Mesenchymal stem cell (in vitro differentiated cells and primary cell): Measurements from ENCODE around the gene DAW1.

ENCODE experiments used
- DNase-seq: peaks from one replicate; pipeline ENCODE4 v3.0.0-alpha.2; 2013
- H2AFZ ChIP-seq: one replicate; pipeline ENCODE4 v1.6.1; 2013; ENCODE audit warnings: low read depth, mild to moderate bottlenecking, control low read depth, inconsistent platforms, low read length, moderate library complexity
- H2AK5ac ChIP-seq: 2 replicates; pipeline ENCODE4 v1.6.1; 2013; ENCODE audit warnings: low read length, moderate library complexity, mild to moderate bottlenecking, inconsistent platforms; ENCODE audit not compliant: severe bottlenecking
- H2BK120ac ChIP-seq: one replicate; pipeline ENCODE4 v1.6.1; 2013; ENCODE audit warnings: low read depth, mild to moderate bottlenecking, inconsistent platforms, low read length, moderate library complexity
- H2BK12ac ChIP-seq, 2 experiments: one replicate each; pipeline ENCODE4 v1.6.1; 2013; ENCODE audit warnings: inconsistent platforms in 2 of 2, low read length in 2 of 2, mild to moderate bottlenecking in 2 of 2, moderate library complexity in 2 of 2, control low read depth in 1 of 2
- H2BK15ac ChIP-seq: one replicate; pipeline ENCODE4 v1.6.1; 2013; ENCODE audit warnings: mild to moderate bottlenecking, low read depth, inconsistent platforms; ENCODE audit not compliant: poor library complexity, severe bottlenecking
- H2BK5ac ChIP-seq: 2 replicates; pipeline ENCODE4 v1.6.1; 2013; ENCODE audit warnings: low read depth, mild to moderate bottlenecking, low read length, control low read depth, inconsistent platforms; ENCODE audit not compliant: poor library complexity, severe bottlenecking
- H3K14ac ChIP-seq, 2 experiments: one replicate each; pipeline ENCODE4 v1.6.1; 2013; ENCODE audit warnings: inconsistent platforms in 2 of 2, low read length in 2 of 2, control low read depth in 1 of 2, mild to moderate bottlenecking in 1 of 2, moderate library complexity in 1 of 2
- H3K18ac ChIP-seq, 2 experiments: one replicate each; pipeline ENCODE4 v1.6.1; 2013; ENCODE audit warnings: inconsistent platforms in 2 of 2, low read length in 2 of 2, control low read depth in 1 of 2, low read depth in 1 of 2, mild to moderate bottlenecking in 1 of 2
- H3K23ac ChIP-seq, 2 experiments: one replicate each; pipeline ENCODE4 v1.6.1; 2013; ENCODE audit warnings: inconsistent platforms in 2 of 2, low read length in 2 of 2, mild to moderate bottlenecking in 2 of 2, moderate library complexity in 2 of 2, control low read depth in 1 of 2
- H3K27ac ChIP-seq: 2 replicates; pipeline ENCODE4 v1.5.1; 2013; ENCODE audit warnings: mild to moderate bottlenecking, moderate library complexity, low read length, control low read depth, inconsistent platforms; ENCODE audit not compliant: poor library complexity, severe bottlenecking
- H3K27me3 ChIP-seq, 2 experiments: 2 replicates each; pipeline versions ENCODE4 v1.6.1 to v1.7.0; 2013; ENCODE audit warnings: low read length in 2 of 2, mild to moderate bottlenecking in 2 of 2, moderate library complexity in 2 of 2, control low read depth in 1 of 2, inconsistent platforms in 1 of 2; ENCODE audit not compliant: control insufficient read depth in 1 of 2, insufficient read depth in 1 of 2
- H3K36me3 ChIP-seq, 2 experiments: 2 replicates each; pipeline versions ENCODE4 v1.6.1 to v1.7.0; 2013; ENCODE audit warnings: low read length in 2 of 2, control low read depth in 1 of 2, inconsistent platforms in 1 of 2, low read depth in 1 of 2, mild to moderate bottlenecking in 1 of 2; ENCODE audit not compliant: insufficient read depth in 2 of 2, control insufficient read depth in 1 of 2
- H3K4ac ChIP-seq, 2 experiments: one replicate each; pipeline ENCODE4 v1.6.1; 2013; ENCODE audit warnings: inconsistent platforms in 2 of 2, low read length in 2 of 2, mild to moderate bottlenecking in 2 of 2, moderate library complexity in 2 of 2, control low read depth in 1 of 2, low read depth in 1 of 2
- H3K4me1 ChIP-seq: 2 replicates; pipeline ENCODE4 v1.6.1; 2013; ENCODE audit warnings: low read depth, low read length, control low read depth; ENCODE audit not compliant: control insufficient read depth, insufficient read depth
- H3K4me2 ChIP-seq: 2 replicates; pipeline ENCODE4 v1.6.1; 2013; ENCODE audit warnings: low read length, mild to moderate bottlenecking, inconsistent platforms; ENCODE audit not compliant: poor library complexity, severe bottlenecking
- H3K4me3 ChIP-seq, 2 experiments: 2 replicates each; pipeline versions ENCODE4 v1.5.1 to v1.7.0; 2013; ENCODE audit warnings: low read length in 2 of 2, mild to moderate bottlenecking in 2 of 2, control low read depth in 1 of 2, low read depth in 1 of 2; ENCODE audit not compliant: insufficient read depth in 1 of 2
- H3K79me1 ChIP-seq: replicated peaks from 2 replicates; pipeline ENCODE4 v1.6.1; 2013; ENCODE audit warnings: mild to moderate bottlenecking, control low read depth, low read length, inconsistent platforms; ENCODE audit not compliant: poor library complexity, severe bottlenecking
- H3K9ac ChIP-seq: 2 replicates; pipeline ENCODE4 v1.7.0; 2013; ENCODE audit warnings: mild to moderate bottlenecking, low read length, moderate library complexity
- H3K9me3 ChIP-seq: 2 replicates; pipeline ENCODE4 v1.7.0; 2013; ENCODE audit warnings: mild to moderate bottlenecking, low read length; ENCODE audit not compliant: control insufficient read depth
- H4K8ac ChIP-seq: one replicate; pipeline ENCODE4 v1.6.1; 2013; ENCODE audit warnings: inconsistent platforms, mild to moderate bottlenecking, low read length, moderate library complexity
- H4K91ac ChIP-seq: one replicate; pipeline ENCODE4 v1.6.1; 2013; ENCODE audit warnings: mild to moderate bottlenecking, low read length, inconsistent platforms
- WGBS: methylation state at CpG from one replicate; pipeline ENCODE4 v1.1.7; 2013; ENCODE audit warnings: mixed read lengths; 5-methylcytosine and 5-hydroxymethylcytosine counted together

Gene DAW1

GRCh38 chr2:227864161-227864756 lies 7.2 kb upstream of the DAW1 start:
- no peak overlapping the region for H2AFZ ChIP-seq
- no peaks in the 10 kb centered on the region for H3K27me3 ChIP-seq
- H3K14ac ChIP-seq: no peak overlapping the region
- H3K27ac ChIP-seq: no peak overlapping the region
- H2BK15ac ChIP-seq: no peak overlapping the region
- peak; percentile 32 for DNase-seq
- no peak overlapping the region for H4K8ac ChIP-seq
- no peaks in the 10 kb centered on the region for H3K9me3 ChIP-seq
- no peak overlapping the region for H2AK5ac ChIP-seq
- H2BK5ac ChIP-seq: no peak overlapping the region
- H2BK12ac ChIP-seq: no peak overlapping the region
- no peak overlapping the region for H3K4ac ChIP-seq
- H3K4me1 ChIP-seq: peaks cover 10% of the 10 kb centered on the region
- H3K9ac ChIP-seq: peak overlapping the region; percentile 53
- H3K23ac ChIP-seq: no peak overlapping the region
- WGBS: 78% methylated on average over 9 of the region's 9 CpGs
- H3K4me3 ChIP-seq: peak overlapping the region in 1 of 2 experiments; percentile 72
- H3K4me2 ChIP-seq: no peak overlapping the region
- H2BK120ac ChIP-seq: no peak overlapping the region
- no peak overlapping the region for H3K18ac ChIP-seq
- no peak overlapping the region for H4K91ac ChIP-seq
- no peaks in the 10 kb centered on the region for H3K36me3 ChIP-seq
- no peaks in the 10 kb centered on the region for H3K79me1 ChIP-seq

- H3K27ac ChIP-seq: no peak overlapping the region
- no peak overlapping the region for H2AFZ ChIP-seq
- no peak overlapping the region for H2BK120ac ChIP-seq
- peak overlapping the region in 1 of 2 experiments; percentile 21 for H2BK12ac ChIP-seq
- H2BK15ac ChIP-seq: no peak overlapping the region
- H3K27me3 ChIP-seq: no peaks in the 10 kb centered on the region
- no peak overlapping the region for H3K18ac ChIP-seq
- H3K4me1 ChIP-seq: peaks cover 14% of the 10 kb centered on the region
- H3K4ac ChIP-seq: no peak overlapping the region
- H3K4me2 ChIP-seq: no peak overlapping the region
- H2AK5ac ChIP-seq: no peak overlapping the region
- no peak overlapping the region for H3K14ac ChIP-seq
- 88% methylated on average over 4 of the region's 4 CpGs for WGBS
- no peaks in the 10 kb centered on the region for H3K79me1 ChIP-seq
- H4K91ac ChIP-seq: no peak overlapping the region
- no peak overlapping the region for H4K8ac ChIP-seq
- DNase-seq: no peak
- no peak overlapping the region for H3K4me3 ChIP-seq
- H3K9ac ChIP-seq: no peak overlapping the region
- H3K23ac ChIP-seq: no peak overlapping the region
- H3K36me3 ChIP-seq: no peaks in the 10 kb centered on the region
- no peak overlapping the region for H2BK5ac ChIP-seq
- no peaks in the 10 kb centered on the region for H3K9me3 ChIP-seq
Observed at GRCh38 chr2:227865291-227865690, 6.1 kb upstream of the DAW1 start.

- H3K23ac ChIP-seq: no peak overlapping the region
- H2BK15ac ChIP-seq: no peak overlapping the region
- no peaks in the 10 kb centered on the region for H3K36me3 ChIP-seq
- H3K79me1 ChIP-seq: no peaks in the 10 kb centered on the region
- H3K4me2 ChIP-seq: no peak overlapping the region
- H3K9ac ChIP-seq: no peak overlapping the region
- no peak overlapping the region for H4K91ac ChIP-seq
- H2BK120ac ChIP-seq: no peak overlapping the region
- peaks cover 24% of the 10 kb centered on the region for H3K4me1 ChIP-seq
- H3K27ac ChIP-seq: no peak overlapping the region
- DNase-seq: no peak
- H3K18ac ChIP-seq: no peak overlapping the region
- no peak overlapping the region for H2AK5ac ChIP-seq
- no peaks in the 10 kb centered on the region for H3K27me3 ChIP-seq
- H2BK12ac ChIP-seq: no peak overlapping the region
- no peak overlapping the region for H2AFZ ChIP-seq
- no peaks in the 10 kb centered on the region for H3K9me3 ChIP-seq
- no peak overlapping the region for H3K4ac ChIP-seq
- no peak overlapping the region for H3K4me3 ChIP-seq
- H3K14ac ChIP-seq: no peak overlapping the region
- 86% methylated on average over 1 of the region's 2 CpGs for WGBS
- H4K8ac ChIP-seq: no peak overlapping the region
- no peak overlapping the region for H2BK5ac ChIP-seq
Observed at GRCh38 chr2:227867386-227867785, 4.0 kb upstream of the DAW1 start.

GRCh38 chr2:227870710-227871374 lies 589 bp upstream of the DAW1 start:
- Histone ChIP-seq H2BK15ac (no peak overlapping the region), H3K36me3 (no peaks in the 10 kb centered on the region), H3K4me1 (peaks cover 14% of the 10 kb centered on the region), H2BK120ac (no peak overlapping the region), H4K8ac (peak overlapping the region; percentile 40), H3K14ac (peak overlapping the region in 1 of 2 experiments; percentile 62), H2AFZ (peak overlapping the region; percentile 72), H2BK5ac (peak overlapping the region; percentile 9), H2BK12ac (peak overlapping the region in 1 of 2 experiments; percentile 28), H2AK5ac (no peak overlapping the region), H3K18ac (peak overlapping the region in 1 of 2 experiments; percentile 70), H3K79me1 (no peaks in the 10 kb centered on the region), H3K4ac (no peak overlapping the region), H3K27ac (peak overlapping the region; percentile 78), H3K9me3 (no peaks in the 10 kb centered on the region), H3K23ac (no peak overlapping the region), H3K4me2 (peak overlapping the region; percentile 64), H3K9ac (peak overlapping the region; percentile 88), H3K4me3 (peak overlapping the region in 1 of 2 experiments; percentile 75), H3K27me3 (no peaks in the 10 kb centered on the region), H4K91ac (no peak overlapping the region)
- peak; percentile 39 for DNase-seq
- 58% methylated on average over 13 of the region's 13 CpGs for WGBS
